Kidney (tissue), 14 donors: ENCODE measurements around the gene ZFP69B. TPM values are rescaled to one million over a fixed set of nuclear protein-coding genes. Genes with fewer than 3 reads are reported as not detected.

Source experiments
- DNase-seq, 5 donors: peaks; one replicate each; pipeline ENCODE4 v3.0.0-alpha.2; 2013 to 2020
- FAIRE-seq: peaks from 2 replicates; lab custom pipeline; 2012; peaks lifted over from hg19 to GRCh38; lab: Jason Lieb, UNC
- H3K27ac ChIP-seq, 2 donors: one replicate each; pipeline ENCODE4 v1.7.0; 2013; ENCODE audit warnings: low read depth in 2 of 2, low read length in 2 of 2, inconsistent platforms in 1 of 2
- H3K27me3 ChIP-seq: one replicate; pipeline ENCODE4 v1.7.1; 2013; ENCODE audit warnings: low read length, inconsistent platforms; ENCODE audit not compliant: control insufficient read depth, insufficient read depth
- H3K36me3 ChIP-seq, 3 donors: one replicate each; pipeline versions ENCODE4 v1.7.0 to v1.7.1; 2013; ENCODE audit warnings: low read length in 3 of 3, control low read depth in 1 of 3, inconsistent platforms in 1 of 3; ENCODE audit not compliant: insufficient read depth in 3 of 3, control insufficient read depth in 2 of 3
- H3K4me1 ChIP-seq, 3 donors: one replicate each; pipeline versions ENCODE4 v1.7.0 to v1.7.1; 2013; ENCODE audit warnings: low read length in 3 of 3, inconsistent platforms in 1 of 3, low read depth in 1 of 3; ENCODE audit not compliant: control insufficient read depth in 2 of 3, insufficient read depth in 2 of 3
- H3K4me3 ChIP-seq, 3 donors: one replicate each; pipeline versions ENCODE4 v1.7.0 to v1.8.1; 2013; ENCODE audit warnings: low read length in 3 of 3, control low read depth in 1 of 3, inconsistent platforms in 1 of 3
- H3K9ac ChIP-seq, 3 donors: one replicate each; pipeline versions ENCODE4 v1.7.0 to v1.7.1; 2013; ENCODE audit warnings: low read length in 3 of 3, control low read depth in 1 of 3, inconsistent platforms in 1 of 3
- H3K9me3 ChIP-seq, 3 donors: one replicate each; pipeline versions ENCODE4 v1.7.0 to v1.7.1; 2013; ENCODE audit warnings: low read length in 3 of 3, control low read depth in 1 of 3, inconsistent platforms in 1 of 3; ENCODE audit not compliant: control insufficient read depth in 2 of 3, insufficient read depth in 1 of 3
- CTCF ChIP-seq: IDR thresholded peaks from 3 replicates; pipeline ENCODE4 v1.5.1; 2012; ENCODE audit warnings: mild to moderate bottlenecking, moderate library complexity, borderline replicate concordance; ENCODE audit not compliant: insufficient read depth; ENCODE audit errors: extremely low read depth
- intact Hi-C: fragments of 100-400 bp; cut with DNase I; formaldehyde crosslinking; loops from one replicate; pipeline ENCODE4 v1.11.1; 2022
- polyA plus RNA-seq: library from polyadenylated mRNA; stranded (reverse); fragments of 350-450 nt; fragmentation: Illumina TruSeq; extraction: RNeasy Lipid Tissue Mini Kit (QIAGEN cat#74804); gene quantifications from one replicate; pipeline ENCODE4 v1.2.3, GENCODE V29; 2014; ENCODE audit warnings: low read depth, low replicate concordance; ENCODE audit not compliant: insufficient read depth
- total RNA-seq: library from RNA; stranded (reverse); fragmentation: NEBNext Ultra II Directional; extraction: Animal tissue kit (Norgen Biotek cat#: 25700); gene quantifications from one replicate; pipeline ENCODE4 v1.2.1, GENCODE V29; 2021
- donor health status: control.
- donor health status: control.
- donor health status: control.
- donor health status: control.
- donor health status: control.
- donor health status: DM: yes; HTN: yes; CAD: no.
- donor health status: Normal renal cell carcinoma (clear cell type).

Gene ZFP69B
- total and polyA plus RNA-seq, 2 donors from 2014 or later: 0.62 to 2.1 TPM

- Histone ChIP-seq H3K27ac (no peak overlapping the region), H3K9ac (no peak overlapping the region), H3K27me3 (no peaks in the 10 kb centered on the region), H3K4me1 (no peaks in the 10 kb centered on the region), H3K9me3 (no peaks in the 10 kb centered on the region), H3K4me3 (no peak overlapping the region), H3K36me3 (peaks cover 0 to 9% (median 6%) of the 10 kb centered on the region in 3 donors)
- intact Hi-C loops: no loop called here
- DNase-seq: peak in 1 of 5 donors; percentile 25
- no peak for FAIRE-seq
- no peak for TF ChIP-seq CTCF
These were observed 39.0 kb upstream of the ZFP69B start for GRCh38 chr1:40411294-40411693.

DNA sequence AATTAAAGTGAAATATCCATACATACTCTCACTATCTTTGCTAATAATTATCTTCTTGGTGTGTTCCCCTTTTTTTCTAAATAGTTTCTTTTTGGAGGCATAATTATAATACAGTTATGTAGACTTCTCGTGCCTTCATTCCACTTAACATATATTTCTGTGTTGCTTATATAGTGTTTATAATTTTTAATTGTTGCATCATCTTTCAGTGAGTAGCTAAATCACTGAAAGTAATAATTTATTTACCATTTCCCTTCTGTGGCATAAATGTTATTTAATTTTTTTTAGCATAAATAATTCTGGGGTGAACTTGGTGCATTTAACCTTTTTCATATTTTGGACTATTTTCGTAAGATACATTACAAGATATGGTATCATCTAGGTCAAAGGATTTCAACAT is 38.4 kb upstream of the ZFP69B start:
- no peak for TF ChIP-seq CTCF
- intact Hi-C loops: no loop called here
- DNase-seq (no peak), FAIRE-seq (no peak)
- Histone ChIP-seq H3K4me1 (no peaks in the 10 kb centered on the region), H3K9me3 (no peaks in the 10 kb centered on the region), H3K27ac (no peak overlapping the region), H3K9ac (no peak overlapping the region), H3K4me3 (no peak overlapping the region), H3K27me3 (no peaks in the 10 kb centered on the region), H3K36me3 (peaks cover 0 to 13% (median 6%) of the 10 kb centered on the region in 3 donors)

GRCh38 chr1:40413527-40414252 is 36.6 kb upstream of the ZFP69B start:
- DNase-seq (no peak), FAIRE-seq (no peak)
- Histone ChIP-seq H3K27me3 (no peaks in the 10 kb centered on the region), H3K9me3 (no peaks in the 10 kb centered on the region), H3K4me1 (no peaks in the 10 kb centered on the region), H3K4me3 (no peak overlapping the region), H3K36me3 (peaks cover 0 to 18% (median 6%) of the 10 kb centered on the region in 3 donors), H3K27ac (no peak overlapping the region), H3K9ac (no peak overlapping the region)
- no peak for TF ChIP-seq CTCF
- intact Hi-C loops: no loop called here
